HG03139 (cell line): Measurements from ENCODE around the gene HOXC5.
A peak's percentile ranks its signal among the peaks of the same experiment; 100 is the strongest.

ENCODE experiments used
- ATAC-seq: cut with Tn5 transposase; IDR thresholded peaks from one replicate; pipeline ENCODE4 v1.9.1; 2021; ENCODE audit not compliant: unreplicated experiment

The HOXC5 gene

DNA sequence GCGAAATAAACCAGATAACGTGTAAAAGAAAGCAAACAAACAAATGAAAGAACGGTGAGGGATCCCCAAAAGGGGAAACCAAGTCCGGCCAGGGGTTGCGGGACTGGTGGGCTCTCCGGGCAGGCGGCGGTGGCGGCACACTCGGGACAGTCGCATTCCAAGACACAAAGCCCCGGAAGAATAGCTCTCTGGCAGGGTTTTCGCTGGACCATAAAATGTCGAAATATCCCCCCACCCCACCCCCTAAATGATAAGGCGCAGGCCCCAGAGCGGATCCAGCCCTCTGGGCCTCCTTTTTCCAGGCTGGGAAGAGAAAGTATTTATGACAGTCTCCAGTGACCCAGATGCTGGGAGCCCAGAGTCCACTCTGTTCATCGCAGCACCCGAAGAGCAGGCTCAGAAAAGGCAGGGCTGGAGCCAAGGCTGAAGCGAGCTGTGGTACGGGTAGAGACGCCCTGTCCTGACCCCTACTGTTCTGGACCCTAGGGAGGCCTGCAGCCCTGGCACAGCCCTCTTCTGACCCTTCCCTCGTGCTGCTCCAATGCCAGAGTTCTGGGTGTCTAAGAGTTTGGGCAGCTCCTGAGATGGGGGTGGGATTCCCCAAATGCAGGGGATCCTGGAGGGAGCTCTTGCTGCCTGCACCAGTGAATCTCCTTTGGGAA lies 26.2 kb upstream of the HOXC5 start:
- no peak for ATAC-seq

DNA sequence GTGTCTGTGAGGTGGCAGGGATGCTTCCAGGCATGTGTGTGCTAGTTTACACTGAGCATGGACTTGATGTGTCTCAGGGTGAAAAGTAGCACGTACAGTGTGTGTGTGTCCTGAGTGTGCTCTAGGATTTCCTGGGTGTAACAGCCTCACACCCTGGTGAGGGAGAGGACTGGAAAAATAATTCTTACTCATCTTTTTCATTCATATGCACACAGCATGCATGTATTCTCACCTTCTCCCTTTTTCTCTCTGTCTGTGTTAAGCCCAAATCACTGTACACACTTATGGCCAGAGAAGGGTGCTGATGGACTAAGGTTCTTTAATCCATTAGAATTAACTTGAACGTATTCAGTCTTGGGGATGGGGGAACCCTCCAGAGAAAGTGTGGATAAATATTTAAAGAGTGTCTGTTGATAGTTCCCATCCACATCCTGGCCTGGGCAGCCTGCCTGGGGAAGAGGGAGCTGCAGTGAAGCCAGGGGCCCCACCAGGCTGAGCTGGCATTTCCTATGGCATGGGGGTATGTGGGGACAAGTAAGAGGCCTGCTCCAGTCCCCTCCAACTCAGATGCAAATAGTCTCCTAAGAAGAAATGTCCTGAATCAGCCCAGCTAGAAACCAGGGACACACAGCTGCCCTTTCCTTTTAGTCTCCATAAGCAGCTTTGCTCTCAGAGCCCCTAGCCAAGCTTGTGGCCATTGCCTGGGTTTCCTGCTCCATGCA lies 25.2 kb upstream of the HOXC5 start:
- ATAC-seq = no peak

DNA sequence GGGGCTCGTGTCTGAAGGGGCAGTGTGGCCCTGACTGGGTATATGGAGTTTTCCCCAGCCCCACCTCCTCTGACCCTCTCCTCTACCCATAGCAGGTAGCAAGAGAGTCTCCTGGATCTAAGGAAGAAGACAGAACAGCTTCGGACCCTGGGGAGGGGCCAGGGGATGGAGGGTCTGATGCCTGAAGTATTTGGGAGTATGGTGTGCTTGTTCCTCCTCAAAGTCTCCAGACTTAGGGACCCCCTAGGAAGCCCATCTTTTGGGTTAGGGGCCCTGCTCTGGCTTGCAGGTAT lies 24.6 kb upstream of the HOXC5 start:
- ATAC-seq = no peak

DNA sequence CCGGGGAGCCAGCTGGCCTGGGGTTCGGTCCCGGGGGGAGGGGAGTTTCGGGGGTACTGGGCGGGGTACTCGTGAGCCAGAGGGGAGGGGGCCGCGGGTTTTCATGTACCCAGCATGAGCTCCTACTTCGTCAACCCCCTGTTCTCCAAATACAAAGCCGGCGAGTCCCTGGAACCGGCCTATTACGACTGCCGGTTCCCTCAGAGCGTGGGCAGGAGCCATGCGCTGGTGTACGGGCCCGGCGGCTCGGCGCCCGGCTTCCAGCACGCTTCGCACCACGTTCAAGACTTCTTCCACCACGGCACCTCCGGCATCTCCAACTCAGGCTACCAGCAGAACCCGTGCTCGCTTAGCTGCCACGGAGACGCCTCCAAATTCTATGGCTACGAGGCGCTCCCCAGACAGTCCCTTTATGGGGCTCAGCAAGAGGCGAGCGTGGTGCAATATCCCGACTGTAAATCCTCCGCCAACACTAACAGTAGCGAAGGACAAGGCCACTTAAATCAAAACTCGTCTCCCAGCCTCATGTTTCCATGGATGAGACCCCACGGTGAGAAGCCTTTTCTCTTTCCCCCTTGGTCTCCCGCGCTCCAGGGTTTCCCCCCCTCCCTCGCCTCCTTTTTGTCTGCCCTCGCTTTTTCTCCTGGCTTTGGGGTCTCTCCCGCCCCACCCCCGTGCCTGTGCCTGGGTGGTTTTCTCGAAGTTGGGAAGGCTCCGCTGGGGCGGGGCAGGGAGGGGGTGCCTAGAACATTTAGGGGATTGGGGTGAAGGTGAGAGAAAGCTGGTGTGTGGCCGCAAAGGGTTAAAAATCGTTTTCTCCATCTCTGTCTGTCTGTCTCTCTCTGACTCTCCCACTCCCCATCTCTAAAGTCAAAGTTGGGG lies 23.4 kb upstream of the HOXC5 start:
- no peak for ATAC-seq

DNA sequence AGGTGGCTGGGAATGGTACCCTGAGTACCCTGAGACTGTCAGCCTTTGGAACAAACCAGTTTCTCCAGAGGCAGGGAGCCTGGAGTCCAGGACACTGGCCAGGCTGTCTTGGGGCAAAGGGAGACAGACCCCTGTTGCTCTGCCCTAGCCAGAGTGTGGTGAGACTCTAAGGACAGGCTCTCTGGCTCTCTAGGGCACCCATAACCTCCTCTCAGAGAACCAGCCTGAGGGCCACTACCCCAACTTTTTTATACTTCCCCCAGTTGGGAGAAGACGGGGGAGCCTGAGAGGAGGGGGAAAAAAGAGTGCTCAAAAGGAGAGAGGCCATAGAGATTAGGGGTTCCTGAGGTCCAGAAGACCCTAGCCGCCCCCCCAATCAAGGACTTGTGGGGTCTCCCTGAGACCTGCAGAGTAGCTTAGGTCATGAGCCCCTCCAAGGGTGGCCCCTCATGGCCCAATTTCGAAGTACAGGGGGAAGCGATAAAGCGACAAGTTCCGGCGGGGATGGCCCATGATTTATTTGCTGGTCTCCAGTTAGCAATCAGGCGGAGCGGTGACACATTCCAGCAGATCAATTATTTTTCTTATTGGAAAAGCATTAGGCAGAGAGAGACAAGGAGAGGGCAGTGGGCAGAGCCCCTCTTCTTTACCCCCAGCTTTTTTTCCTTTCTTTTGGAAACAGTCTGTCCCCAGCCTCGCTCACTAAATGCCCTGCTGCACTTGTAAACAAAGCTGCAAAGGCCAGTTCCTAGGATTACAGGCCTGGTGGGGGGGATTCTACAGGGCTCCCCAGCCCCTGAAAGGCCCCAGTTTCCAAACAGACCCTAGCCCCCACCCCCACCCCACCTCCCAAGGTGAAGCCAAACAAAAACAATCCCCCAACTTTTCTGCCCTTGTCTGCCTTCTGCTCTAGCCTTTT lies 22.5 kb upstream of the HOXC5 start:
- no peak for ATAC-seq

DNA sequence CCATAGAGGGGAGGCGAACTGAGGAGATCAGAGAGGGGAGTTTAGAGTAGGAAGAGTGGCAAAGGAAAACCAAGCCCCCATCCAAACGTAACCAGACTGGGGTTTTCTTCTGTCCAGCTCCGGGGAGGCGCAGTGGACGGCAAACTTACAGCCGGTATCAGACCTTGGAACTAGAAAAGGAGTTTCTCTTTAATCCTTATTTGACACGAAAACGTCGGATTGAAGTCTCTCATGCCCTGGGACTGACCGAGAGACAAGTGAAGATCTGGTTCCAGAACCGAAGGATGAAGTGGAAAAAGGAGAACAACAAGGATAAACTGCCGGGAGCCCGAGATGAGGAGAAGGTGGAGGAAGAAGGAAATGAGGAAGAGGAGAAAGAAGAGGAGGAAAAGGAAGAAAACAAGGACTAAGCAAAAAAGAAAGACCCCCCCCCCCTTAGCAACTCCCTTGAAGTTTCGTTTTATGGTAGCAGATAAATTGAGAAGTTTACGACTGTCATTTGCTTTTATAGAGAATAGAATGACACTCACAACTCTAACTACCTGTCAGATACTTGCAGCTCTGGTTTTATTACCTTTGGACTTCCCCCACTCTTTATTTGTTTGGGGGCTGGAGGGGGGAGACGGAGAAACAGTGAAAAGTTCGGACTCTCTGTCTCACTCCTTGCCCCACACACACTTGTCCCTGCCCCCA lies 21.7 kb upstream of the HOXC5 start:
- no peak for ATAC-seq

DNA sequence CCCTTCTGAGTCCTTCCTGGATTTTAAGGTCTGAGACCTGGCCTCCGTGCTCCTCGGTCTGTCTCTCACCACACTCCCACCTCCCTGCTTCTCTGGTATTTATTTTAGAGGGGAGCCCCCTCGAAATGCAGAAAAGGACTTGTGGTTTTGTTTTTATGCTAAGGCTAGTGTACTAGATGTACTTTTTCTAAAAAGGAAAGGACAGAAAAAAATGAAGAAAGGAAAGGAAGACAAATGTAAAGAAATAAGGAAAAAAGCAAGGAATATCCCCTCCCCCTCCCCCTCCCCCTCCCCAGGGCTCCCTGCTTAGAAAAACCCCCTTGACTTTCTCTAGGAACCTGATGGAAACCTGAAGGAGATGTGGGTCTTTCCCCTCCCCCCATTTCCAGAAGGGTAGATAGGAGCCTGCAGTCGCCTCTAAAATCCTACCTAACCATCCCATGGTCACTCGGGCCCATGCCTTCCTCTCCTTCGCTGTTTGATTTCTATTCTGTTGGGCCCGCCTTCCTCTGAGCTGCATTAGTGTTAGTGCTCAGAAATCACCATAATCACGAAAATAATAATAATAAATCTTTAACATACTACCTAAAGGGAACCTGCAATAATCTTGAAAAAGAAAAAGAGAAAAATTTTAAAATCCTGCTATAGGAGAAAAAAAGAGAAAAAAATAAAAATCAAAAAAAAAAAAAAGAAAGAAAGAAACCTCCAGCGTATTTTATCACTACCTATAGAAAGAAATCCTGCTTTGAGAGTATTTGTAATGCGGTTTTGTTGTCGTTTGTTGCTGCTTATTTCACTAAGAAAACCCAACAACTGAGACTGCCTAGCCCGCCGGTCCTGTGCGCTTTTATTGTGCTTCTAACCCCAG lies 21.0 kb upstream of the HOXC5 start:
- no peak for ATAC-seq

DNA sequence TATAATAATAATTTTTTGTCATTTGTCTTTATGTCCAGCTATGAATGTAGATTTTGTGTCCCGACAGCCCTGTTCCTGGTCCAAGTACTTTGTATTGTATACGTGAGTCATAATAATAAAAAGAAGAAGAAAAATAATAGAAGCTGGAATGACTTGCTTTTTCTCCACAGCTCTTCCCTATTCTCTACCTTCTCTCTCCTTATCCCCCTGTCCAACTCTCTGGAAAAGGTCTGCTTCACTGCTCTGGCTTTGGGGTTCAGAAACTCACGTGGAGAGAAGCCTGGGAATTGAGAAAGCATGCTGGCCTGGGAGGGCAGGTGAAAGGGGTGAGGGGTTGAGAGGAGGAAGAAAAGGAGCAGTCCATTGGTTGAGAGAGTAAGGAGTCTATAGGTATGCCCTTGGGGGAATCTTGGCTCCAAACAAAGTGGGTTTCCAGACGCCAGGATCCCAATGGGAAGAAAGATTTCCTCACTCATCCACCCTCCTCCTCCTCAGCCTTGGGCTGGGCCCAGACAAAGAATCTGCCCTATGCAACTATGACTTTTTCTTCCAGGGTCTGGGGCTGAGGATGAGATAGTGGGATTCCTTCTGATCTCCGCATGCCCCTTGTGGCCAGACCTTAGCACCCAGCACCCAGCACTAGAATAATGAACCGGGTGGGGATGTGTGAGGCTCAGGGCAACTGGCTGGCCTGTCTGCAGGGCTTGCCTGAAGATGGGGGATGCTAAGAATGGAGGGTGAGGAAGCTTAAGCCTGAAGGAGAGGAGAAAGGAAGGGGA lies 20.0 kb upstream of the HOXC5 start:
- no peak for ATAC-seq

DNA sequence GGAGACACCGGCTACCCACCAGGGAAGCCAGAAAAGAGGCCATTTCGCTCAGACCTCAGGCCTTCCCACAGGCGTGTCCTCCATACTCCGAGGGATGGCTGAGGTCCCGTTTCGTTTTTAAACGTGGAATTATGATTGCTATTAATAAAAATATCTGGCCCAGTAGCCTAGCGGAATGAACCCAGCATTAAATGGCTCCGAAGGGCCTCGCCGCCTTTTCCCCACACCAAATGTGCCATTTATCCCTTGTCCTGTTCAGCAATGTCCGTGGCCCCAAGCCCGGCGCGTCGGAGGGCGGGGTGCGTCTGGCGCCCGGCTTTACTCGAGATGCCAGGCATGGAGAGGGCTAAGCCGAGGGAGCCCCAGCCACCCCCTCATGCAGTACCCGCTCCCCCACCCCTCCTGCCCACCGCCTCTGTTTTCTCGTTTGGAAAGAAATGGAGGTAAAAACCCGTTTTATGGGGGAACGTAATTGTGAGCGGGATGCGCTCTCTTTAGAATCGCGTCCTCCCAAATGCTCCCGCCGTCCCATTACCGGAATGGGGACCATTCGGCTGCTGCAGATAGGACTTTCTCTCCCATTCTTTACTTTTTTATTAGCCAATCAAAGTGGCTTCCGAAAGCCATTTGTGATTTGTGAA lies 18.4 kb upstream of the HOXC5 start:
- no peak for ATAC-seq

DNA sequence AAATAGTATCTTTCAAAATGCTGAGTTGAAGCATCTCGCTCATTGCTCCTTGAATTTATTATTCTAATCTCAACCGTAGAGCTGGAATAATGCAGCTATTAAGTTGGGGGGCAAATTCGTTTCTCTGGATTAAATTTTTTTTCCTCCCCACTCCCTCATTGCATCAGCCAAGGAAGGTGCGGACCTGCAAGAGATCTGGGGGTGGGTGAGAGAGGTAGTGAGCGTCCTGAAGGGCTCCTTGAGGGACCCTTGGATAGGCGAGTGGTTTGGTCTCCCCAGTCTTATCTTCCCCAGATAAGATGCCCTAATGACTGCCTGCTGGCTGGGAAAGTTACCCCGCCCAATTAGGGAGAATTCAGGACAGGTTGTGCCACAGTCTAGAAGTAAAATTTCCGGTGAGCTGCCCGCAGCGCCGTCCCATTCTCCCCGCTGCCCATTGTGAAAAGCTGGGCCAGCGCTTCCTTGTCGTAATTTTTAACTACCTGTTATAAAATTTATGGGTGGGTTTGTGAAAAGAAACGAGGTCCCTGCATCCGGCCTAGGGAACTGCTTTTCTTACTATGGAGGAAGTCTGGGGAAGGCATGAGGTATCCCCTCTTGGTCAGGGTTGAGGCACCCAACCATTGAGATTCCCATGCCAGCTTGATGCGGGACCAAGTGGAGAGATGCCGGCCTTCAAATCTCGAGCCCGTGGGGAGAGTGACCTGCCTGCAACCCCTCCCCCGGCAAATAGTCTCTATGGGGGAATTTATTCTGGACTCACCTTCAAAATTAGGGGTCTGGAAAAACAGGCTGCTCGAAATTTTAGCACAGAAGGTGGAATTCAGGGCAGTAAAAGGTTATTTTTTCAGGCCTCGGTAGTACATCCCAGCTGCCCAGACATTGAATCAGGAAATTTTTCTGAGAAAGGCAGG lies 17.6 kb upstream of the HOXC5 start:
- no peak for ATAC-seq

DNA sequence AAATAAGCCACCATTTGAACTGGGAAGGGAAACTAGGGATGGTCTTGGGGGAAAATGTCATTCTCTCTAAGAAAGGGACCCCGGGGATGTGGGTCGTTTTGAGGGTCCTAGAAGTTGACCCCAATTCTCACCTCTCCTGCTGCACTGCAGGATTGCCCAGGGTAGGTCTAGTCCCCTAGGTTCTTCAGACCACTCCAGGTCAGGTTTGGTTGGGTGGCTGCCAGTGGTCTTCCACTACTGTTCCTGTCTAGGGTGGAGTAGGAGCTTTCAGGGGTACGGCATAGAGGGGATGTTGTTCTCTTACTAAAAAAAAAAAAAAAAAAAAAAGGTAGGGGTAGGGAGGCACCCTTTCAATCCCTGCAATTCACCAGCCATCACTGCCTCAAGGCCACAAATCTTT lies 16.8 kb upstream of the HOXC5 start:
- no peak for ATAC-seq

DNA sequence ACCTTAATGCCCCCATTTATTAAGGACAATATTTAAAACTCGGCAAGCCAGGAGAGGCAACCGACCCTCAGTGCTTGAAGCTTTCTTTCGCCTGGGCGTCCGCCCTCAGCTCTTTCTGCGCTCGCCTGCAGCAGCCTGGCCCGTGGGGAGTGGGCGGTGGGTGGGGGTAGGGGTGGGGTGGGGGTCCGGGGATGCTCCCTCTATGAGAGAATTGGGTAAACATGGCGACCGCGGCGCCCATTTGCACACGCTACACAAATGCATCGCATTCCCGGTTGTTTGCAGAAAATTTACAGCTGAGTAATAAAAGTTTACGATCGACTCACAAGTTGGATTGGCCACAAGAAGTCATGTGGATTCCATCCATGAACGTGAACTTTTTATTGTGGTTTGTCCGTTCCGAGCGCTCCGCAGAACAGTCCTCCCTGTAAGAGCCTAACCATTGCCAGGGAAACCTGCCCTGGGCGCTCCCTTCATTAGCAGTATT lies 16.3 kb upstream of the HOXC5 start:
- no peak for ATAC-seq

DNA sequence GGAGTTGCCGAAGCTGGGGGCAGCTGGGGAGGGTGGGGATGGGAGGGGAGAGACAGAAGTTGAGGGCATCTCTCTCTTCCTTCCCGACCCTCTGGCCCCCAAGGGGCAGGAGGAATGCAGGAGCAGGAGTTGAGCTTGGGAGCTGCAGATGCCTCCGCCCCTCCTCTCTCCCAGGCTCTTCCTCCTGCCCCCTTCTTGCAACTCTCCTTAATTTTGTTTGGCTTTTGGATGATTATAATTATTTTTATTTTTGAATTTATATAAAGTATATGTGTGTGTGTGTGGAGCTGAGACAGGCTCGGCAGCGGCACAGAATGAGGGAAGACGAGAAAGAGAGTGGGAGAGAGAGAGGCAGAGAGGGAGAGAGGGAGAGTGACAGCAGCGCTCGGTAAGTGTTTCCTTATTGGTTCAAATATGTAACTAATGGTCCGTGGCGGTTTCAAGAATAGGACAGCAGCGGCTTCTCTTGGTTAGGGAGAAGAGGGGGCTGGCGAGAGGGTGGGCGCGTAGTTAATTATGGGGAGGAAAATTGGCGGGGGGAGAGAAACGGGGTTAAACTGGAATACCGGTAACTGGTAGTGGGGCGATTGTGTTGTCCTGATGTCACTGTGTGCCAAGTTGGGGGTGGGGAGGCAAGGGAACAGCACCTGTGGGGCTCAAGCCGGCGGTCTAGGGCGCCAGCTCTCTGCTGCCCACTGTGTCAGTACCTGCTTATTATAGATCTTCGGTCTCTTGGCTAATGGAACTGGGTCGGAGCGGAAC lies 15.6 kb upstream of the HOXC5 start:
- ATAC-seq = peak; percentile 14

DNA sequence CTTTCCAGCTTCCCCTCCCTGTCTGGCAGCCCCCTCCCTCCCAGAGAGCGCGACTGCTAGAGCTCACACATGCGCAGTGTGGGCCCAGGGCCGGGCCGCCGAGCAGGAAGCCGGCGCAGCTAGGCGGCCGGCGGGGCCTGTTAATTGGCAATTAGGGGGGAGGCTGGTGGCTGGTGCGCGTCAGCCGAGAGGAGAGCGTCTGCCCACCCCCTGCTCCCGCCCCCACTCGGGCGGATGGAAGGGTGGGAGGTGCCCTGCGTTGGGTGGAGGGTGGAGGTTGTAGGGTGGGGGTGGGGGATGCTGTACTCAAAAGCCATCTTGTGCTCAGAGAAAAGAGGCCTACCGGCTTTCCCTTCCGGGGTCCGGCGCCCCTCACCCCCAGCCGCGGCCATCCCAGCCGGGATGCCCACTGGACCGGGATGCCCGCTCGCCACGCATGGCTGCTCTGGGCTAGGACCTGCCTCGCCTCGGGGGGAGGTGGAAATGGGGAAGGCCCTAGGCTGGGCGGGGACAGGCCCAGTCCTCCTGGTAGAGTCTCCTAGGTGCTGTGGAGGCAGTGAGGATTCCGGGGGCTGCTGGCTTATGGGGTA lies 14.9 kb upstream of the HOXC5 start:
- ATAC-seq = peak; percentile 66

DNA sequence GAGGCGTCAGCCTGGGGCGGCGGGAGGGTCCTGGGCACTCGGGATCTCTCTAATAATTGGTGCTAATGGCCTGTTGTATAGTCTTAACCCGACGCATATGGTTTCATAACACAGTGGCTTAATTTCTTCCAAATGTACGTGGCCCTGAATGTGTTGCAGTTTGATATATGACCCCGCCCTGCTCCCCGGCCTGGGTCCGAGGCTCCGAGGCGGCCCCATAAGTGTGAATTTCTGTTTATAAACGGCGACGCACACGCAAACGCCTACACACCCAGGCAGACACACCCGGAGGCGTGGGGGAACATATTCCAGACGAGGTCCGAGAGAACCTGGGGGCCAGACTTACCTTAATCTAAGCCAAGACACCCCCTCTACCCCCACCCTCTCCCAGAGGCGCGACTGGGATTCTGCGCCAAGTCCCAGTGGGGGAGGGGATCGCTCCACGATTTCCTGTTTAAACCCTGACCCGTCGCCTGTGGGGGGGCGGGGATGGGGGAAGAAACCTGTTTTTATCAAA lies 14.3 kb upstream of the HOXC5 start:
- no peak for ATAC-seq
